K562 treated with DMSO at 1 percent for 24 hours (cell line): ENCODE results near the gene MAP2K5. TPM values are rescaled to one million over a fixed set of nuclear protein-coding genes. Genes with fewer than 3 reads are reported as not detected.

Experiments
- total RNA-seq: library from RNA; unstranded; fragments of 300-600 nt; gene quantifications from 2 replicates; pipeline ENCODE4 v1.2.3, GENCODE V29; 2022; ENCODE audit warnings: low read depth; ENCODE audit not compliant: insufficient read depth

MAP2K5 gene
- 28.5 and 37.6 TPM in 2 replicates for total RNA-seq

GRCh38 chr15:67542420-67543347 is at the start of gene MAP2K5:
Gene MAP2K5 (plus strand): TSS chr15:67542703. CDS start chr15:67543336, 633 bp downstream.

GRCh38 chr15:67521029-67521782 is 21.3 kb upstream of the MAP2K5 start, which contains the start of gene C15orf61:
Gene C15orf61 (plus strand): TSS chr15:67521131. CDS start chr15:67521249, 118 bp downstream.

GRCh38 chr15:67824976-67825880 is 282.7 kb downstream of the MAP2K5 start, which contains the start of gene SKOR1:
Gene SKOR1 (plus strand): TSS chr15:67825509. CDS start chr15:67825603, 94 bp downstream.

GRCh38 chr15:67839929-67840748 is 297.6 kb downstream of the MAP2K5 start, which contains the start of gene RNU6-1:
Gene RNU6-1 (minus strand): TSS chr15:67840045.

Other genes starting within 250 kb of the MAP2K5 start
- gene C15orf61, start 21.6 kb upstream of the MAP2K5 start, total RNA-seq: 6.2 and 7.3 TPM in 2 replicates